H1 (cell line): ENCODE measurements around the gene RAB41. TPM values are rescaled to one million over a fixed set of nuclear protein-coding genes. Genes with fewer than 3 reads are reported as not detected.

ENCODE experiments used
- CEBPB ChIP-seq: IDR thresholded peaks from 2 replicates; pipeline ENCODE4 v1.6.1; 2012; ENCODE audit warnings: low read depth, low read length
- CTCF ChIP-seq, 3 experiments: IDR thresholded peaks; 1 replicate in 2 of 3; 2 replicates in 1 of 3; pipeline versions ENCODE4 v1.5.1 to v1.6.1; 2011; ENCODE audit warnings: low read length in 3 of 3, mild to moderate bottlenecking in 3 of 3, inconsistent platforms in 2 of 3, low read depth in 1 of 3, moderate library complexity in 1 of 3; ENCODE audit not compliant: insufficient read depth in 1 of 3; ENCODE audit errors: control extremely low read depth in 1 of 3
- polyA plus RNA-seq, 7 experiments: library from polyadenylated mRNA; depleted of rRNA in 3 of 7; stranded (reverse) in 5 of 7; unstranded in 2 of 7; fragments of >200 nt in 5 of 7; fragments of 200-250 nt in 2 of 7; gene quantifications; 1 replicate in 5 of 7; 2 replicates in 1 of 7; 4 replicates in 1 of 7; pipeline versions ENCODE4 v1.2.1 to v1.2.3, GENCODE V29; 2011 to 2013; ENCODE audit warnings: missing spikeins in 2 of 7, mixed read lengths in 2 of 7
- total RNA-seq: library from RNA; stranded (reverse); fragmentation: NEBNext Ultra II Directional; extraction: Animal tissue kit (Norgen Biotek cat#: 25700); gene quantifications from 2 replicates; pipeline ENCODE4 v1.2.1, GENCODE V29; 2021

Gene RAB41
- total and polyA plus RNA-seq, 2 of the 8 experiments (the other 6 are each of a cell fraction or from before 2014, with no cell fraction given) = not detected

GRCh38 chrX:70331161-70331560, 49.2 kb downstream of the RAB41 start (continued):
- TF ChIP-seq CTCF (IDR thresholded peaks at IDR 0.05; ENCODE audit: control extremely low read depth in 1 of 3, insufficient read depth in 1 of 3, low read depth in 1 of 3, low read length in 3 of 3) (no peak), CEBPB (no peak)
